WERI-Rb-1 (cell line): ENCODE data around the gene CRLF1.

ENCODE experiments used
- DNase-seq: peaks from one replicate; pipeline ENCODE4 v3.0.0-alpha.2; 2020
- H3K27ac ChIP-seq: fragments of 250-450 bp; sonication (Bioruptor Pico); 2 replicates; pipeline ENCODE4 v1.5.1; 2020; ENCODE audit warnings: mild to moderate bottlenecking, moderate library complexity
- H3K27me3 ChIP-seq: fragments of 250-450 bp; sonication (Bioruptor Pico); 2 replicates; pipeline ENCODE4 v1.5.1; 2021; ENCODE audit warnings: mild to moderate bottlenecking, low read depth, moderate library complexity; ENCODE audit not compliant: insufficient read depth, severe bottlenecking
- H3K36me3 ChIP-seq: fragments of 250-450 bp; sonication (Bioruptor Pico); 2 replicates; pipeline ENCODE4 v1.5.1; 2020; ENCODE audit warnings: mild to moderate bottlenecking, moderate library complexity
- H3K4me3 ChIP-seq: 2 replicates; pipeline ENCODE4 v1.5.1; 2011; ENCODE audit warnings: low read depth, mild to moderate bottlenecking, control low read depth, low read length
- H3K9me3 ChIP-seq: fragments of 250-450 bp; sonication (Bioruptor Pico); 2 replicates; pipeline ENCODE4 v1.5.1; 2021; ENCODE audit warnings: mild to moderate bottlenecking, moderate library complexity; ENCODE audit not compliant: severe bottlenecking
- CTCF ChIP-seq: IDR thresholded peaks from 2 replicates; pipeline ENCODE4 v1.5.1; 2011; ENCODE audit warnings: low read depth, mild to moderate bottlenecking, control low read depth, inconsistent platforms, low read length

The CRLF1 gene

GRCh38 chr19:18608805-18609716, 2.5 kb upstream of the CRLF1 start:
- no peak for DNase-seq
- TF ChIP-seq CTCF = no peak
- H3K4me3 ChIP-seq = no peak overlapping the region
- H3K27ac ChIP-seq = no peak overlapping the region
- peaks cover 66% of the 10 kb centered on the region for H3K27me3 ChIP-seq
- no peaks in the 10 kb centered on the region for H3K36me3 ChIP-seq
- H3K9me3 ChIP-seq = no peaks in the 10 kb centered on the region

- H3K27me3 ChIP-seq = peaks cover 60% of the 10 kb centered on the region
- no peak for DNase-seq
- H3K36me3 ChIP-seq = no peaks in the 10 kb centered on the region
- H3K4me3 ChIP-seq = no peak overlapping the region
- no peaks in the 10 kb centered on the region for H3K9me3 ChIP-seq
- no peak overlapping the region for H3K27ac ChIP-seq
- no peak for TF ChIP-seq CTCF
Measured at GRCh38 chr19:18608102-18608804, 1.7 kb upstream of the CRLF1 start.

- Histone ChIP-seq H3K27me3 (peaks cover 52% of the 10 kb centered on the region), H3K36me3 (peaks cover 2% of the 10 kb centered on the region; the same call in 1 of the 2 replicates), H3K4me3 (peak overlapping the region; percentile 51), H3K9me3 (no peaks in the 10 kb centered on the region), H3K27ac (no peak overlapping the region)
- DNase-seq = peak; percentile 33
- no peak for TF ChIP-seq CTCF
Measured at GRCh38 chr19:18607226-18608101, 865 bp upstream of the CRLF1 start.

- Histone ChIP-seq H3K9me3 (no peaks in the 10 kb centered on the region), H3K36me3 (peaks cover 2% of the 10 kb centered on the region; the same call in 1 of the 2 replicates), H3K27me3 (peaks cover 36% of the 10 kb centered on the region), H3K27ac (peak overlapping the region; percentile 36; the same call in 1 of the 2 replicates), H3K4me3 (peak overlapping the region; percentile 66)
- no peak for DNase-seq
- TF ChIP-seq CTCF = no peak
Measured at GRCh38 chr19:18605546-18606280, 886 bp downstream of the CRLF1 start.

GRCh38 chr19:18605196-18605545, 1.4 kb downstream of the CRLF1 start:
- Histone ChIP-seq H3K36me3 (peaks cover 2% of the 10 kb centered on the region; the same call in 1 of the 2 replicates), H3K4me3 (no peak overlapping the region), H3K9me3 (no peaks in the 10 kb centered on the region), H3K27ac (no peak overlapping the region), H3K27me3 (peaks cover 30% of the 10 kb centered on the region)
- TF ChIP-seq CTCF = no peak
- no peak for DNase-seq
